DOHH2 (cell line): ENCODE data around the gene KCNN3.

Experiments
- H3F3A ChIP-seq: fragments of 200-600 bp; sonication (generic), shearing (Covaris generic); 2 replicates; pipeline ENCODE4 v1.6.0; 2016; ENCODE audit warnings: antibody characterized with exemption, mild to moderate bottlenecking; ENCODE audit not compliant: control insufficient read depth, insufficient read depth
- H3K27ac ChIP-seq: fragments of 200-600 bp; sonication (generic); 2 replicates; pipeline ENCODE4 v1.5.1; 2014; ENCODE audit warnings: low read depth, mild to moderate bottlenecking, low read length, moderate library complexity
- H3K27me3 ChIP-seq: fragments of 200-600 bp; sonication (generic); 2 replicates; pipeline ENCODE4 v1.6.1; 2014; ENCODE audit warnings: mild to moderate bottlenecking, low read length, mixed read lengths; ENCODE audit not compliant: control insufficient read depth
- H3K36me3 ChIP-seq: fragments of 200-600 bp; sonication (generic); 2 replicates; pipeline ENCODE4 v1.6.1; 2014; ENCODE audit warnings: mild to moderate bottlenecking, low read length, moderate library complexity, mixed read lengths; ENCODE audit not compliant: control insufficient read depth
- H3K4me1 ChIP-seq: fragments of 200-600 bp; sonication (generic); 2 replicates; pipeline ENCODE4 v1.6.1; 2014; ENCODE audit warnings: mild to moderate bottlenecking, low read length, mixed read lengths; ENCODE audit not compliant: control insufficient read depth
- H3K4me2 ChIP-seq: fragments of 200-600 bp; sonication (generic); 2 replicates; pipeline ENCODE4 v1.6.0; 2014; ENCODE audit warnings: mild to moderate bottlenecking, low read length, moderate library complexity
- H3K4me3 ChIP-seq: fragments of 200-600 bp; sonication (generic); 2 replicates; pipeline ENCODE4 v1.5.1; 2014; ENCODE audit warnings: mild to moderate bottlenecking, low read length, mixed read lengths
- H3K79me2 ChIP-seq: fragments of 200-600 bp; sonication (generic); 2 replicates; pipeline ENCODE4 v1.6.1; 2014; ENCODE audit warnings: mild to moderate bottlenecking, low read length, mixed read lengths; ENCODE audit not compliant: control insufficient read depth
- H3K9me2 ChIP-seq: fragments of 200-600 bp; sonication (generic); replicated peaks from 2 replicates; pipeline ENCODE4 v1.6.1; 2014; ENCODE audit warnings: mild to moderate bottlenecking, low read length, mixed read lengths; ENCODE audit not compliant: control insufficient read depth
- H3K9me3 ChIP-seq: fragments of 200-600 bp; sonication (generic); 2 replicates; pipeline ENCODE4 v1.6.1; 2014; ENCODE audit warnings: antibody characterized with exemption, low read length, mixed read lengths; ENCODE audit not compliant: control insufficient read depth, insufficient read depth
- H4K20me1 ChIP-seq: fragments of 200-600 bp; sonication (generic); 2 replicates; pipeline ENCODE4 v1.6.0; 2014; ENCODE audit warnings: low read depth, mild to moderate bottlenecking, antibody characterized with exemption, low read length, moderate library complexity; ENCODE audit not compliant: control insufficient read depth, insufficient read depth
- EZH2phosphoT487 ChIP-seq: fragments of 200-600 bp; sonication (generic); IDR thresholded peaks from 2 replicates; pipeline ENCODE4 v1.6.1; 2017; ENCODE audit warnings: borderline replicate concordance, mild to moderate bottlenecking, antibody characterized with exemption, low read length, moderate library complexity, mixed read lengths
- TF ChIP-seq, protein P1 (sequence below): fragments of 200-600 bp; sonication (generic); IDR thresholded peaks from one replicate; pipeline ENCODE4 v1.5.1; 2014; ENCODE audit warnings: antibody characterized with exemption, mild to moderate bottlenecking, low read depth, low read length; ENCODE audit not compliant: poor library complexity, severe bottlenecking

The KCNN3 gene

GRCh38 chr1:154833209-154833608, 36.9 kb downstream of the KCNN3 start:
- no peaks in the 10 kb centered on the region for H3F3A ChIP-seq
- H3K79me2 ChIP-seq = peaks cover 100% of the 10 kb centered on the region
- no peak overlapping the region for H3K4me2 ChIP-seq
- no peaks in the 10 kb centered on the region for H3K9me3 ChIP-seq
- H3K36me3 ChIP-seq = peaks cover 59% of the 10 kb centered on the region
- H3K27me3 ChIP-seq = no peaks in the 10 kb centered on the region
- peaks cover 22% of the 10 kb centered on the region for H3K4me1 ChIP-seq
- H3K4me3 ChIP-seq = no peak overlapping the region
- no peak overlapping the region for H3K27ac ChIP-seq
- TF ChIP-seq EZH2phosphoT487 = no peak
- TF ChIP-seq, protein P1, sequence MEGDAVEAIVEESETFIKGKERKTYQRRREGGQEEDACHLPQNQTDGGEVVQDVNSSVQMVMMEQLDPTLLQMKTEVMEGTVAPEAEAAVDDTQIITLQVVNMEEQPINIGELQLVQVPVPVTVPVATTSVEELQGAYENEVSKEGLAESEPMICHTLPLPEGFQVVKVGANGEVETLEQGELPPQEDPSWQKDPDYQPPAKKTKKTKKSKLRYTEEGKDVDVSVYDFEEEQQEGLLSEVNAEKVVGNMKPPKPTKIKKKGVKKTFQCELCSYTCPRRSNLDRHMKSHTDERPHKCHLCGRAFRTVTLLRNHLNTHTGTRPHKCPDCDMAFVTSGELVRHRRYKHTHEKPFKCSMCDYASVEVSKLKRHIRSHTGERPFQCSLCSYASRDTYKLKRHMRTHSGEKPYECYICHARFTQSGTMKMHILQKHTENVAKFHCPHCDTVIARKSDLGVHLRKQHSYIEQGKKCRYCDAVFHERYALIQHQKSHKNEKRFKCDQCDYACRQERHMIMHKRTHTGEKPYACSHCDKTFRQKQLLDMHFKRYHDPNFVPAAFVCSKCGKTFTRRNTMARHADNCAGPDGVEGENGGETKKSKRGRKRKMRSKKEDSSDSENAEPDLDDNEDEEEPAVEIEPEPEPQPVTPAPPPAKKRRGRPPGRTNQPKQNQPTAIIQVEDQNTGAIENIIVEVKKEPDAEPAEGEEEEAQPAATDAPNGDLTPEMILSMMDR = no peak
- no peaks in the 10 kb centered on the region for H3K9me2 ChIP-seq
- H4K20me1 ChIP-seq = peaks cover 36% of the 10 kb centered on the region

DNA sequence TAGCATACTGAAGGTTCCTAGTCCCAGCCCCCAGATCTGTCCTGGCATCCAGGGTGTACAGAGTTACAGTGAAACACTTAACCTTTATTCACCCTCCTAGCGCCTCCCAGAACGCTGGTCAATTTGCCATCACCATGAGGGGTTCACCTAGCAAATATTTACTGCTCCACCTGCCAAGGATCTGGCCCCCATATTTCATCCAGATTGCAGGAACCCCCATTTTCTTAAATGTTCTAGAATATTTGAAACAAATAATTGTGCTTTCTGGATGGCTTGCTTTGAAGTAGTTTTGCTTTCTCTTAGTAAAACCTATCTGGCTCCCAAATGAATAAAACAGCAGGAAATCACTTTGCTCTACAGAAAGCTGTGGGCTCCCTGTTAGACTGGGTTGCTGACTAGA, 37.7 kb downstream of the KCNN3 start:
- Histone ChIP-seq H3F3A (no peaks in the 10 kb centered on the region), H3K4me1 (peaks cover 13% of the 10 kb centered on the region), H3K27ac (no peak overlapping the region)

GRCh38 chr1:154831462-154831861, 38.6 kb downstream of the KCNN3 start:
- H3K4me2 ChIP-seq = no peak overlapping the region
- H3K4me1 ChIP-seq = peaks cover 4% of the 10 kb centered on the region
- 0 out of 2 replicates have a peak, but pooled peaks cover 5% of the 10 kb centered on the region for H3F3A ChIP-seq
- no peaks in the 10 kb centered on the region for H3K9me2 ChIP-seq
- H3K27ac ChIP-seq = no peak overlapping the region
- H3K36me3 ChIP-seq = peaks cover 51% of the 10 kb centered on the region
- H3K27me3 ChIP-seq = no peaks in the 10 kb centered on the region
- H3K79me2 ChIP-seq = peaks cover 96% of the 10 kb centered on the region
- TF ChIP-seq, protein P1 = no peak
- no peak for TF ChIP-seq EZH2phosphoT487
- H3K4me3 ChIP-seq = no peak overlapping the region
- no peaks in the 10 kb centered on the region for H3K9me3 ChIP-seq
- peaks cover 30% of the 10 kb centered on the region for H4K20me1 ChIP-seq

More for the DNA sequence above, 37.7 kb downstream of the KCNN3 start:
- H3K4me3 ChIP-seq = no peak overlapping the region
- no peaks in the 10 kb centered on the region for H3K27me3 ChIP-seq
- H3K4me2 ChIP-seq = no peak overlapping the region
- peaks cover 35% of the 10 kb centered on the region for H4K20me1 ChIP-seq
- H3K79me2 ChIP-seq = peaks cover 96% of the 10 kb centered on the region
- no peaks in the 10 kb centered on the region for H3K9me2 ChIP-seq
- no peaks in the 10 kb centered on the region for H3K9me3 ChIP-seq
- TF ChIP-seq EZH2phosphoT487 = no peak
- TF ChIP-seq, protein P1 = no peak
- H3K36me3 ChIP-seq = peaks cover 56% of the 10 kb centered on the region
